Body of pancreas (tissue), 4 donors: Measurements from ENCODE around the gene TIMM13. TPM values are rescaled to one million over a fixed set of nuclear protein-coding genes. Genes with fewer than 3 reads are reported as not detected.
A peak's percentile ranks its signal among the peaks of the same experiment; 100 is the strongest.
"Not testable (repeated sequence)": the region's sequence is repeated elsewhere in the genome, so short reads cannot be mapped to it uniquely, and the experiment has no call there.

Source experiments
- ATAC-seq: fragments of 150-250 bp; one replicate; pipeline ENCODE4 v1.9.1; 2016
- DNase-seq, 4 donors: peaks; one replicate each; pipeline ENCODE4 v3.0.0-alpha.2; 2019
- H3K27ac ChIP-seq, 4 donors: fragments of 200-600 bp; sonication (generic); 1 replicate in 3 of 4; 2 replicates in 1 of 4; pipeline versions ENCODE4 v1.5.1 to v1.6.1; 2016 to 2019; ENCODE audit warnings: mild to moderate bottlenecking in 1 of 4, mixed read lengths in 1 of 4, moderate library complexity in 1 of 4
- H3K27me3 ChIP-seq, 2 donors: fragments of 200-600 bp; sonication (generic); one replicate each; pipeline ENCODE4 v1.6.0; 2016; ENCODE audit warnings: mild to moderate bottlenecking in 1 of 2
- H3K36me3 ChIP-seq, 2 donors: fragments of 200-600 bp; sonication (generic); replicated peaks in 1 of 2; 2 replicates each; pipeline ENCODE4 v1.5.1; 2016; ENCODE audit warnings: low read depth in 2 of 2; ENCODE audit not compliant: insufficient read depth in 1 of 2
- H3K4me1 ChIP-seq: fragments of 200-600 bp; sonication (generic); one replicate; pipeline ENCODE4 v1.6.0; 2016
- H3K4me3 ChIP-seq, 2 donors: fragments of 200-600 bp; sonication (generic); 1 replicate in 1 of 2; 2 replicates in 1 of 2; pipeline ENCODE4 v1.5.1; 2016 to 2019
- H3K9me3 ChIP-seq, 3 donors: fragments of 200-600 bp; sonication (generic); 1 replicate in 2 of 3; 2 replicates in 1 of 3; pipeline ENCODE4 v1.5.1; 2016
- CTCF ChIP-seq, 7 experiments: fragments of 450-650 bp in 4 of 7; fragments of 200-600 bp in 3 of 7; sonication (generic) in 3 of 7; IDR thresholded peaks; one replicate each; pipeline ENCODE4 v1.5.1; 2016 to 2019; ENCODE audit warnings: antibody characterized with exemption in 7 of 7
- POLR2A ChIP-seq, 3 donors: fragments of 450-650 bp; IDR thresholded peaks; one replicate each; pipeline ENCODE4 v1.6.1; 2016; ENCODE audit warnings: antibody characterized with exemption in 3 of 3, mild to moderate bottlenecking in 2 of 3
- WGBS, 2 donors: methylation state at CpG; one replicate each; pipeline ENCODE4 v1.1.5; 2017; 5-methylcytosine and 5-hydroxymethylcytosine counted together
- intact Hi-C: fragments of 100-400 bp; cut with DNase I; formaldehyde crosslinking; loops from one replicate; pipeline ENCODE4 v1.15.1; 2023
- total RNA-seq, 2 donors: library from RNA; depleted of rRNA; stranded (reverse); fragments of >200 nt; gene quantifications; one replicate each; pipeline ENCODE4 v1.1.0, GENCODE V29; 2016

TIMM13 gene
- total RNA-seq, 2 donors from 2014 or later, result 16.3 to 36.6 TPM

- ATAC-seq, result no peak
- intact Hi-C loops, result no loop called here
- TF ChIP-seq CTCF (IDR thresholded peaks at IDR 0.05) (no peak), POLR2A (IDR thresholded peaks at IDR 0.05) (no peak)
- 48 to 67% methylated on average over 18 to 27 of the region's 27 CpGs for WGBS, 2 donors
- Histone ChIP-seq H3K27ac (peak overlapping the region in 1 of 4 donors; percentile 2), H3K9me3 (no peaks in the 10 kb centered on the region), H3K36me3 (no peaks in the 10 kb centered on the region), H3K4me1 (no peaks in the 10 kb centered on the region), H3K4me3 (no peak overlapping the region), H3K27me3 (no peaks in the 10 kb centered on the region)
- peak in 1 of 4 donors; percentile 32 for DNase-seq
These were observed 32.7 kb downstream of the TIMM13 start for GRCh38 chr19:2394442-2395292.

- WGBS, 2 donors, result 57 to 69% methylated on average over 8 of the region's 8 CpGs
- no peaks in the 10 kb centered on the region for H3K9me3 ChIP-seq
- DNase-seq (no peak), ATAC-seq (no peak)
- H3K27ac ChIP-seq, result peak overlapping the region in 1 of 4 donors; percentile 44
- TF ChIP-seq POLR2A (IDR thresholded peaks at IDR 0.05) (no peak), CTCF (IDR thresholded peaks at IDR 0.05) (no peak)
- no peaks in the 10 kb centered on the region for H3K36me3 ChIP-seq
- intact Hi-C loops, result no loop called here
- no peaks in the 10 kb centered on the region for H3K4me1 ChIP-seq
- H3K27me3 ChIP-seq, result no peaks in the 10 kb centered on the region
- no peak overlapping the region for H3K4me3 ChIP-seq
These were observed 33.3 kb downstream of the TIMM13 start for GRCh38 chr19:2394054-2394441.

- ATAC-seq, H3K9me3 ChIP-seq, H3K27me3 ChIP-seq, H3K36me3 ChIP-seq, intact Hi-C loops, H3K27ac ChIP-seq, H3K4me3 ChIP-seq, H3K4me1 ChIP-seq: not testable (repeated sequence)
- WGBS, 2 donors, result 40 to 59% methylated on average over 3 to 8 of the region's 8 CpGs
- peak in 2 of 4 donors; percentile 16 to 25 for DNase-seq
- peak in 1 of 3 donors; percentile 13 for TF ChIP-seq POLR2A (IDR thresholded peaks at IDR 0.05)
These were observed 34.5 kb downstream of the TIMM13 start for GRCh38 chr19:2392899-2393298.

GRCh38 chr19:2392366-2392765 is 35.0 kb downstream of the TIMM13 start:
- DNase-seq (no peak), ATAC-seq (no peak)
- H3K27me3 ChIP-seq, result no peaks in the 10 kb centered on the region
- no peak overlapping the region for H3K27ac ChIP-seq
- H3K9me3 ChIP-seq, result no peaks in the 10 kb centered on the region
- intact Hi-C loops, result no loop called here
- H3K4me3 ChIP-seq, result no peak overlapping the region
- no peak for TF ChIP-seq CTCF (IDR thresholded peaks at IDR 0.05)
- no peak for TF ChIP-seq POLR2A (IDR thresholded peaks at IDR 0.05)
- no peaks in the 10 kb centered on the region for H3K4me1 ChIP-seq
- 51% methylated on average over 7 of the region's 7 CpGs for WGBS, 2 donors
- H3K36me3 ChIP-seq, result no peaks in the 10 kb centered on the region

GRCh38 chr19:2391118-2391725 is 36.2 kb downstream of the TIMM13 start:
- Histone ChIP-seq H3K9me3 (no peaks in the 10 kb centered on the region), H3K36me3 (no peaks in the 10 kb centered on the region), H3K4me3 (no peak overlapping the region), H3K4me1 (no peaks in the 10 kb centered on the region), H3K27me3 (no peaks in the 10 kb centered on the region), H3K27ac (no peak overlapping the region)
- DNase-seq (peak; percentile 38 to 63 (median 48)), ATAC-seq (peak; percentile 74)
- WGBS, 2 donors, result 3 to 5% methylated on average over 10 of the region's 10 CpGs
- intact Hi-C loops, result no loop called here
- TF ChIP-seq POLR2A (IDR thresholded peaks at IDR 0.05), result no peak
- peak; percentile 52 to 93 (median 78) for TF ChIP-seq CTCF (IDR thresholded peaks at IDR 0.05)
